ENCODE data around the gene MED27. TPM values are rescaled to one million over a fixed set of nuclear protein-coding genes. Genes with fewer than 3 reads are reported as not detected.
"Not testable (repeated sequence)": the region's sequence is repeated elsewhere in the genome, so short reads cannot be mapped to it uniquely, and the experiment has no call there.

Gene MED27
- total RNA-seq, 1 donor from 2014 or later = 17.2 TPM

DNA sequence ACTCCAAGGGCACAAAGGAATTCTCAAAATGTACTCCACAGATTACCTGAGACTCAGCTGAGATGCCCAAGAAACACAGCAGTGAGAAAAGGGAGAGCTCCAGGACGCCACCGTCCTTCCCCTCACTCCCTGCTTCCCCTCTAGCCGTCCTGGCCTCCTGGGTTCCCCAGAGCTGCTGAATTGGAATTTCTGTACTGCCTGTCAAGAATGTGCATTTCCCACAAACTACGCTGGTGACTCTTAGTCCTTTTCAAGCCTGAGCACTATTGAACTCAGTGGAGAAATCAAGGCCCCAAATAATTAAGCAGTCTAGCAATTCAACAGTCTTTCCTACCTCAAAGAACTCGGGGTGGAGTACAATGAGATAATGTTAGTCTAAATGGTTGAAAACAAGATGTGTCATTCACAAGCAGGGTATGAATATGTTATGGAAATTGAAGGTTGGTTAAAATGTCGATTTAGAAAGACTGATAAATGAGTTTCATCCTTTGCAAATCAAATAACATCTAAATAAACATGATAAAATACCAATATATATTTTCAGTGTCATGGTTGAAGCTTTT, 153.2 kb downstream of the MED27 start:
- no peak for DNase-seq (ENCODE audit: low read depth, low spot score)

DNA sequence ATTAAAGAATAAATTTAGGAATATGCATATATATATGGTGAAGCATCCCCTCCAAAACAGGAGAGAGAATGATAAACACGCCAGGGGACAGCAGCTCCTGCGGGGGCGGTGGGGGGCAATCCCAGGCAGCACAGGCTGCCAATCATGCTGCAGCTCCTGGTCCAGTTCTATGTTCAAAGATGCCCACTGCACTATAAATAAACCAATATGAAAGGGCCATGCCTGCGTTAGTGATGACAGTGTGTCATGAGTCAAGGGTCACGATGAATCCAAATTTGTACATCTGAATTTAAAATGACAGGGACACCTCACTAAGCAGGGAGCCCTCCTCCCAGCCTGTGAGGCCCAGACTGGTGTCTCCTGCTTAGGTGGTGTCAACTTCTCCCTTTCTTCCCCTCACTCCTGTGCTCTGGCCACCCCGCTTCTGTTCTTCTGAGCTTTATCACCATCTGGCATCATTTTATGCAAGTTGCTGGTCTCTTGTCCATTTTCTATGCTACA, 153.9 kb downstream of the MED27 start:
- DNase-seq (ENCODE audit: low read depth, low spot score) = no peak

DNA sequence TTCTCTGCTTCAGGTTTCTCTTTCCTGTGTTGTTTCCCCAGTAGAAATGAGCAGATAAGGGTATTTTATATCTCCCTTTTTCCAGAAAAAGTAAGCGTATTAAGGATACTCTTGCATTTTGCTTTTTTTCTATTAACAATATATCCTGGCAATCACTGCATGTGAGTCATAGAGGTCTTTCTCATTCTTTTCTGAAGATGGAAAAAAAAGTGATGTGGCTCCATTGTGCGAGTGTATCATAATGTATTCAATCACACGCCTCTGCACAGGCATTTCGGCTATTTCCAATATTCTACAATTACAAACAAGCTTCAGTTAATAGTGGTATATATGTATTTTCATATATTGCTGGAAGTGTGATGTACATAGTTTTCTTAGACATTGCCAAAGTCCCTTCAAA, 155.9 kb downstream of the MED27 start:
- no peak for DNase-seq (ENCODE audit: low read depth, low spot score)

DNA sequence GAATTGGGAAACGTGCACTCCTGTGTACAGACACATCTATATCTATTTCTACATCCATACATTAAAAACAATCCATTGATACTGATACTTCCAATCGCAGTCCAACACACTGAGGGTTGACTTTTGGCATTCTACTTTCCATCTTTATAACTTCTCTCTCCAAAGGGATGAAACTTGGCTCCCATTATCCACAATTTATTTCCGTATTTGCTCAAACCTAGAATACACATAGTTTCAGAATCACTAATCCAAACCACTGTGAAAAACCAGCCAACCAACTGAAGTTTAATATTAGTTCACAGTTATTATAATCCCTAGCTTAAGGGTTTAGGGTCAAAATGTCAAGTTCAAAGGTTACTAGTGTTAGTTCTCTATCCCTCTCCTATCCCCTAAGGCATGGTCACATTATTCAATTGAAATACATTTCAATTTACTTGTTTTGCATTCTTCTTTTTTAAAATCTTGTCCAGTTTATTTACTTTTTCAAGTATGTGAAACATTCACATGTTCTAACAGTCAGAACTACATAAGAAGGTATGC, 156.5 kb downstream of the MED27 start:
- no peak for DNase-seq (ENCODE audit: low read depth, low spot score)

DNA sequence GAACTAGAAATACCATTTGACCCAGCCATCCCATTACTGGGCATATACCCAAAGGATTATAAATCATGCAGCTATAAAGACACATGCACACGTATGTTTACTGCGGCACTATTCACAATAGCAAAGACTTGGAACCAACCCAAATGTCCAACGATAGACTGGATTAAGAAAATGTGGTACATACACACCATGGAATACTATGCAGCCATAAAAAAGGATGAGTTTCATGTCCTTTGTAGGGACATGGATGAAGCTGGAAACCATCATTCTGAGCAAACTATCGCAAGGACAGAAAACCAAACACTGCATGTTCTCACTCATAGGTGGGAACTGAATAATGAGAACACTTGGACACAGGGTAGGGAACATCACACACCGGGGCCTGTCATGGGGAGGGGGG, 158.0 kb downstream of the MED27 start:
- DNase-seq (ENCODE audit: low read depth, low spot score) = not testable (repeated sequence)

DNA sequence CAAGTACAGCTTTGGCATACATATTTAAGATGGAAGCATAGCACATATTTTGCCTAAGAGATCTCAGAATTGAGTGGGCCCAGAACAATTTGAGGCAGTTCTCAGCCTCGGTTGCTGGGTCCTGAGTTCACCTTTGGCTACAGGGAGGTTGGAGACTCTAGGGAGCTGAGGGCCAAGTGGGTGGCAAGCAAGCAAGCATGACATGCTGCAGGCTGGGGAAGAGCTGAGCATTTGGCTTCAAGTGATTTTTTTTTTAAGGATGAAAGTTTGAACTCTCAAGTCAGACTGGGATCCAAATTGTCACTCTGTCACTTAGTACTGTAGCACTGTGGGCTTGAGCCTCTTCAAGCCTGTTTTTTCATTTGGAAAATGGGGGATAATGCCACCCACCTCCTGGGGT, 160.5 kb downstream of the MED27 start:
- no peak for DNase-seq (ENCODE audit: low read depth, low spot score)

DNA sequence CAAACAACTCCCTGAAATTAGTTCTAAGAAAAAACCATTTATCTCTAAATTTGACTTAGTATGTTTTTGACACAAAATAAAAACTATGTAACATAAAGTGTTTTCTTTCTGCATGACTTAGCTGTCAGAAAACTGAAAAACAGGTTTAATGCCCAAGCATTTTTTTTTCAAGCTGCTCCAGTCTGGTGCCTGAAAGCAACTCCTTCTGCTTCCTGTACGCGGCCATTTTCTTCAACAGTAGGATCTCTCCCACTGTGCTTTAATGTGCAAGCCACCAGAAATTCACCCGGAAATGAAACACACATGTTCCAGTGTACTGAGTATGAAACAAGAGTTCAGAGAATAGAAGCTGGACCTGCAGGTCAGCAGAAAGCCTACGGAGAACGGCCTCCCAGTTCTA, 161.2 kb downstream of the MED27 start:
- DNase-seq (ENCODE audit: low read depth, low spot score) = no peak

DNA sequence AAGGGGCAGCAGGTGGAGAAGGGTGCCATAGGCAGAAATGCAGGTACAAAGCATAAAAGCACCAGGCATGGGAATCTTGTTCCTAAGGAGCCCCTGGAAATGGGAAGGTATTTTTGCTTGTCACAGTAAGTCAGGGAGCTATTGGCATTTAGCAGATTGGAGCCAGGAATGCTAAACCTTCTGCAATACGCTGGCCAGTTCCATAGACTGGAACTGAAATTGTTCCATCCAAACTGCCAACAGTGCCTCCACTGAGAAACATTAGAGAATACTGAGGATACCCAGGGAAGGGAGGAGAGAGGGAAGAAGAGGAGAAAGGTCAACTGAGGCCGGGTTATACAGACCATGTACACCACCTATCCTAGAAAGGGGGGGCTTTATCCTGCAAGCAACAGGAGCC, 162.7 kb downstream of the MED27 start:
- no peak for DNase-seq (ENCODE audit: low read depth, low spot score)

DNA sequence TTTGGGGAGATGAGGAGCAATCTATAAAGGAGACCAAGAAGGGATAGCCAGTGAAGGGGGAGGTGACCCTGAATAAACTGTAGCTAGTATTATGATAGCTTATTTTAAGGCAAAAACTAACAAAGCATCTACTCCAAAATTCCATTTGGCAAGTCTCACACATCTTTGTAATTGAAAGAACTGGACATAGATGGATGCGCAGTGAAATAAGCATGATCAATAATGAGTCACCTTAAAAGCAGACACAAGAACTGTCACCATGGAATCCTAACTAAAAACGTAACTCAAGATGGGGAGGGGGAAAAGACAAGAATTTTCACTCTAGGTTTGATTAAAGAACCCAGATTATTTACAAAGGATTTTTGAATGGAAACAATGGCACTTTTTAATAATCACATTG, 164.5 kb downstream of the MED27 start:
- DNase-seq (ENCODE audit: low read depth, low spot score) = no peak

DNA sequence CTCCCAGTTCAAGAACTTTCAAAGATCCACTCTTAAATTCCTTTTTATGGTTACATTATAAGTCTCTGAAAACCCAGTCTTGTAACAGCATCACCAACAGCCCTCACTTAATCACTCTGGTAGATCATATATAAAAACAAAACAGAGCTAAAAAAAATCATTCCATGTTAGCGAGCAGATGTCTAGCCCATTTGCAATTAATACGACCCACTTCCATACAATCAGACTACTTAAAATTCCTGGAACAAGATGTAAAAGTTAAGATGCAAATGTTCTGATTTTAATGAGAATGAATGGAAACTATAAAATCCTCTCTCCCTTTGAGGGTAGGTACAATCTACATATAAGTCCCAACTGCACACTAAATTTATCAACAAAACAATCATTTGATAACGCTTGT, 167.0 kb downstream of the MED27 start:
- DNase-seq (ENCODE audit: low read depth, low spot score) = no peak

DNA sequence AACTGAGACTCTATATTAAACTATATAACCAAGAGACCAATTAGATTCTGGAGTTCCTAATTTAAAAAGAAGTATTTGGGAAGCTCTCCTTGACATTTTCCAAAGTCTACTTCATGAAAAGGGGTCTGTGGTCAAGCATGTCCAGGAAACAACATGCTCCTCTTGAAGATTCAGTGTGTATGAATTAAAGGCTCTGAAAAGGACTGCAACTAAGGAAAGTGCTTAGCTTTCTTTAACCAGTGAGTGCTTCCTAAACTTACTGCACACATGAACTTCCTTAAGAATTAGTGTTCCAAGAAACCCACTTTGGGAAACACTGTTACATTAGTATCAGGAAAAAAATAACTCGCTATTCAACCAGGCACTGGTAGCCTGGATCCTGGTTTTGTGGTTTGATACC, 167.6 kb downstream of the MED27 start:
- no peak for DNase-seq (ENCODE audit: low read depth, low spot score)

DNA sequence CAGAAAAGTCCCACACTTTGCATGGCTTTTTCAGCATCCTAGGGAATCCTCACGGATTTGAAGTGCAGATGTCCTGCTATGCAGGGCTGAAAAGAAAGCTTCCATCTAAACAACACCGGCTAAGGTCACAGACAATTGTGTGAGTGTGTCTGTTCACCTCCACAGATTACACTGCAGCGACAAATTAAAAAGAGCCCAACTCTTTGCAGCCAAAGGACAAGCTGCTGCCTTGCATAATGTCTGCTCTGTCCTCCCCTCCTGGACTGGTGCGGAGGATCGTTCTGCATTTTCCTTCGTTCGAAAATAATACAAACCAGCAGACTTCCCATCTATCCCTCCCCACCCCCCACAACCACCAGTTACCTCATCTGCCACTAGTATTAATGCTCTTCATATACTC, 169.1 kb downstream of the MED27 start:
- DNase-seq (ENCODE audit: low read depth, low spot score) = no peak

DNA sequence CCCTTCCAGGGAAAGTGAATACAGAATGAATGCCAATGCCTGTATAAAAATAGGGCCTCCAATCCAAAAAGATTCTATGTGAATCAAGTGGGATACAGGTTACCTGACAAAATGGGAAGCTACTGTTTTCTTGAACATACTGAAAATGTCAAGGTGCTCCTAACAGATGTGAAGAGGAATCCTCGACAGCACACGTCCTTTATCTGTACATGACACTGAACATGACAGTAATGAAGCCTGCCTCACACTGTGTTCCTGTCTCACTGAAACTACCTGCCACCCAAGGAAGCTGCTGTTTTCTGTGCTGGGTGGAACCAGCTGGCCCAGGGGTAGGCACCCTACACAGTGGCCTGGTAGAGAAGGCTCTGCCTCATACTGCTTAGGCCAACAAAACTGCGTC, 174.5 kb downstream of the MED27 start:
- no peak for DNase-seq (ENCODE audit: low read depth, low spot score)

DNA sequence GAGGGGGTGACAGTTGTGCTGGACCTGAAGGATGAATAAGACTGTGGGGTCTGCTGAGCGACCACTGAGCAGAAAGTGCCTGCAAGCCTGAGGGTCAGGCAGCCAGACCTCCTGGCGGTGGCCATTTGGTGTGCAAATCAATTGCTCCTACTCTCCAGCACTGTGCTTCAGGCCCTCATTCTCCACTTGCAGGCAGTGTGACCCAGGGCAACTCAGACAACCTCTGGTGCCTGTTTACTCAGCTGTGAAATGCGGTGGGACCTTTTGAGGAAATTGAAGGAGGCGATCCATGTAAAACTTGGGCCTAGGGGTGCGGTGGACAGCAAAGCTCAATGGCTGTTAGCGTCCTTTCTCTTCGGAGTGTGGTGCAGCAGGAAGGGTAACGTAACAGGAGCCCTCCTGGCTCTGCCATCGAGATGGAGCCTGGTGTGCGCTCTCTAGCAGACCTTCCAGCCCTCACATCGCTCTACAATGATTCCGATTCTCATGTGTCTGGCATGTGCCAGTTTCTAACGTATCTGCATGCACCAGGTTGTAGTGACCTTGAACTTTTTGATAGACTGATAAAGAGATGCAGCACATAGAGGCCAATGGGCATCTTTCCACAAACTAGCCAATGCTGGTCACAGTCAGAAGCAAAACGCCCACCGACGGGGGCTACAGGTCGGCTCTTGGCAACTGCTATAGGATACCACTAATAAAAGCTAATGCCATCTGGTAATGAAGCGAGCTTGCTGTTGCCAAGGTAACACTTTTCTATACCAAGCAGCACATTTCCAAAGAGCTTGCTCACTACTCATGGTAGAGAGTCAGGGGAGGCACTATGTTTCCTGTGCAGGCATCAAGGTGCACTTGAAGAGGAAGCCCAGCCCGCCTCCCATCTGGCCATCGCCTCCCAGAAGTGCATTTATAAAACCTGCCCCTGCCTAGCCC, 180.1 kb downstream of the MED27 start:
- DNase-seq (ENCODE audit: low read depth, low spot score) = no peak

DNA sequence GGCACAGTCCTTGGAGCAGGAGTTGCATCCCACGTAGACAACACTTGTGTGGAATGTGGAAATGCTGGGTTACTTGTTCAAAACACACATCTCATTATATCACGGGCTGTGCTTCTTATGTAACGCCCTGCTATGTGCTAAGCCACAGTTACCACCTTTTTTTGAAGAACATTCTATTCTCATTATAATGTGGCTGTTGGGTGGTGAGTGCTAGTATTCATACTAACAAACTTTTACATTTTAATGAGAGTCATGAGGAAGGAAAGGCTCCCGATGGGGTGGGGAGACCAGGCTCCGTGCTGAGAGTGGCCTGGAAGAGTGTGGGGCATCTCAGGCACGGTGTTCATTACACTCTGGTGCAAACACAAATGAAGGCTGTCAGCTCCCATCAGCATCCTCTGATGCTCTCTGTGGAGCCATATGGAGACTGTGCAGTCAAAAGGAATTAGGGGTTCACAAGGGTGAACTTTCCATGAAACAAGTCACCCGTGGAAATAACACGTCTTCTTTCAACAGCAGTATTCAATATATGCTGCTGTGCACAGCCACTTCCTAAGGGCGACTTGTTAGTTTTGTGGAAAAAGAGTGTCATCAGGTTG, 186.7 kb downstream of the MED27 start:
- no peak for DNase-seq (ENCODE audit: low read depth, low spot score)

DNA sequence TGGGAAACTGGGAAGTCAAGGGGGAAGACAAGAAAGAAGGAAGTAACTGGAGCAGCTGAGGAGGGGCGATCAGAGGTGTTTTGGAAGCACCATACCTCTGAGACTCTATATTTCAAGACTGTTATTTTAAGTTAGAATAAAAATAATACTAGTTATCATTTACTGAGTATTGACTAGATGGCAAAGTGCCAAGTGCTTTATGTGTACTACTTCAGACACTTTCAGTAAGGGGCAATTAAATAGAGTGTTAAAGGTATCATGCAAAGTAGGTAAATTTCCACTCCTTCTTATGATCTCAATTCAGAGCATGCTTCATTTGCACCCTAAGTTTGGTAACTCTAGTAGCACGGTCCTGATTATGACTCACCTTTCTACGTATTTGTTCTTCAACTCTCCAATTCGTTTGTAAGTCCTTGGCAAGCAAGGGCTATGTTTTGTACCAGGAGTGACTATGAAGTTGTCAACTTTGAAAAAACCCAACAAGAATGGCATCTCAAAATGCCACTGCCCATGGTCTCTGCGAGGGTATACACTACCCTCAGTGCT, 187.4 kb downstream of the MED27 start:
- no peak for DNase-seq (ENCODE audit: low read depth, low spot score)

DNA sequence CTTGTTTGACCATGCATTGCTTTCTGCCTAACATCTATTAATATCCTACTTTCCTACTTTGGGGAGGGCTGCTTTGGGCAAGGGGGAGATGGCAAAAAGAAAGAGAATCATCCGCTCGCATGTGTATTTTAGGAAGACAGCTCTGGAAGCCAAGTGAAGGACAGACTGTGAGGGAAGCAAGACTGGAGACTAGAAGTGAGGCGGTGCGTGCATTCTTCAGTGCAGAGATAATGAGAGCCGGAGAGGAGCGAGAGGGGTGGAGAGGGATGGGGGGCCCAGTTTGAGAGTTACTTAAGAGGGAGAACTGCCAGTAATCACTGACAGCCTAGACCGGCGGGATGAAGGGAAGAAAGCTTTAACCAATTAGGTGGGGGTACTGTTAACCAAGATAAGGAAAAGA, 188.1 kb downstream of the MED27 start:
- no peak for DNase-seq (ENCODE audit: low read depth, low spot score)

DNA sequence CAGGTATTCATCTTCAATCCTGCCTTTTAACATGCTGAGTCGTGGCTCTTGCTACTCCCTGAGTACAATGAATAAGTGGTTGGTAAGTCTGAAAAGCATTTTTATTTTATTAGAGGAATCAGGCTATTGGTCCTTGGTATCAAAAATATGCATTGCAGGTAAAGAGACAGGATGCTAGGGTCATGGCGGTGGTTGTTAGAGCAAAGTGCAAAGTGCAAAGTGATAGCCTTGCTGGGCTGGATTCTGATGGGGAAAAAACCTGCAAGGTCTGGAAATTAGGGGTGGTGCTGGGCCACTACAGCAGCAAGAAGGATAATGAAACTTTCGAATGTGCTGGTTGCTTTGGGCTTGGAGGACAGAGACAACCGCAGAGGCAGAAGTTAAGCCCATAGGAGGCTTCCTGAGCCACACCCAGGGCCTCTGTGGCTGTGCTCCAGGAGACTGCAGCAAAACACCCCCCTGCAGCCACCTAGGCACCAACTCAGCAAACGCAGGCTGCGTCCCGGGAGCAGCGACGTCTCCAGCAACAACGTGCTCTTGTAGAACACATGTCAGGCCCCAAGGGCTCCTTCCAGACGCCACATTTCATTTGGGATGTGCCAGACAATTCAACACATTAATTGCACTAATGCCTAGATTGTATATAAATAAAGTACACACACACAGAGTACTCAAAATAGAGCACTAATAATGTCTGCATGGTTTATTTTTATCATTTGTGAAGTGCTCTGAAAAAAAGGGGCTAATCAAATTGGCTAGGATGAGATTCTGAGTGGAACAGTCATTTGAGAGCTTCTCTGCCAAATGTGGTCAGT, 190.0 kb downstream of the MED27 start:
- no peak for DNase-seq (ENCODE audit: low read depth, low spot score)

DNA sequence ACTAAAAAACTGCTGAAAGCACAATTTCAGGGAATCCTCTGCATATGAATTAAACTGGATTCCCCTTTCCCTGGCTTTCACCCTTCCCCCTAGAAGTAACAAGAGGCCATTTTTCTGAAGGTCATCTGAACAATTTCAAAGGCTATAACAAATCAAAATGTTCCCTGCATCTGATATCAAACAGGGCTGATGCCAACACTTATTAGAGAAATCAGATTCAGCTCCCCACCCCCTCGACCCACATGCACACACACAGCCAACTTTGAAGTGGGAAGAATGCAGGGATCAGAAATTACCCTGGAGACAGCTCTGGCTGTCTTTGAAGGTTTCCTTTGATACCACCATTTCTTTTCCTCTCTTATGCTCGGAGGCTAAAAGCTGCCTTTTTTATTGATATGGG, 190.7 kb downstream of the MED27 start:
- no peak for DNase-seq (ENCODE audit: low read depth, low spot score)

DNA sequence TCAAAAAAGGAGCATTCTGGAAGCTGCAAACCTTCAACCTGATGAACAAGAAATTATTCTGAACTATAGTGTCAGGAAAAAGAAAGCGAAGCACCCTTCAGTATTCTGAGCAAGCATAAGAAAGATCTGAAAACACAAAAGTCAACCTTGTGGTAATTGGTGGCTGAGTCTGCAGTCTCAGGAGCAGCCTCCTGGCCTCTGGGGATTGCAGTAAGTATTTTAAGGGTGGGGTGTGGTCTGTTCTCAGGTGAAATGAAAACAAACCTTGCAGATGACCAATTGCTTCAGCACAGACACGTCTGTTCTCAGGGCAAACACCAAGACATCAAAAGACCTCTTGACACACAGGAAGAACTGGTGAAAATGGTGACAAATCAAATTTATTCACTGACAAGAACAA, 192.0 kb downstream of the MED27 start:
- DNase-seq (ENCODE audit: low read depth, low spot score) = no peak

DNA sequence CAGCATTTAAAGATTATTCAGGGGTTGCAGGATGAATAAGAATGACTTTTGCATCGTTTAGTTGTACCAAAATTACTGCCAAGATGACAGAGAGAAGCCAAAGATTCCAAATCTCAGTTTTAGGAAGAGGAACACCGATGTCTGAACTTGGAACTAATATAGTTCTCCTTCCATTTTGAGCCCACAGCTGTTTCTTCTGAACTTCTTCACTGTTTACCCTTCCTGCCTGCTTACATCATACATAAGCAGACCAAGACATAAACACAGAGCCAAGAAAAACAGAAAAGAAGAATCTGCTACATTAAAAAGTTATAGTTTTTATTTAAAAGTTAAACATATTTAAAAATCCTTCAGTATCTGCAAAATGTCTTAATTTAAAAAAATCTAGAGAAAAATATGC, 192.8 kb downstream of the MED27 start:
- no peak for DNase-seq (ENCODE audit: low read depth, low spot score)

Data from pulmonary artery endothelial cell (primary cell).